Breast epithelium (tissue), 3 donors: ENCODE results near the gene RPL18.

ENCODE experiments used
- POLR2A ChIP-seq: fragments of 450-650 bp; IDR thresholded peaks from one replicate; pipeline ENCODE4 v1.6.1; 2016; ENCODE audit warnings: antibody characterized with exemption, mild to moderate bottlenecking, moderate library complexity
- POLR2AphosphoS5 ChIP-seq, 3 donors: sonication (generic); formaldehyde crosslinking; IDR thresholded peaks; one replicate each; pipeline ENCODE4 v1.6.1; 2017; ENCODE audit warnings: antibody characterized with exemption in 3 of 3
- TF ChIP-seq, protein P1 (sequence below), 3 donors: fragments of 450-650 bp; IDR thresholded peaks; one replicate each; pipeline ENCODE4 v1.5.1; 2016 to 2017; ENCODE audit warnings: antibody characterized with exemption in 3 of 3, mild to moderate bottlenecking in 3 of 3, moderate library complexity in 3 of 3

DNA sequence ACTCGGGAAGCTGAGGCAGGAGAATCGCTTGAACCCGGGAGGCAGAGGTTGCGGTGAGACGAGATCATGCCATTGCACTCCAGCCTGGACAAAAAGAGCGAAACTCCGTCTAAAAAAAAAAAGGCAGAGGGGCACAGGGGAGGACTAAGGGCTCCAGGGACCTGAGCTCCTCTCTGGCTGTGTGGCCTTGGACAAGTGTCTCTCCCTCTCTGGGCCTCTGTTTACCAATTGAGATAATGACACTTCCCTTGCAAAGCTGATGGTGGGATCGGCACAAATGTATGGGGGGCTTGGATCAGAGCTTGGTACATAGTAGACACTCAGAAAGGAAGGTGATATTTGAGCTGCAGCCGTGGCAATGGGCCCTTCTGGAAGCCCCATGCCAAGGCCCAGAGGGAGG is 23.8 kb downstream of the RPL18 start:
- TF ChIP-seq, protein P1, sequence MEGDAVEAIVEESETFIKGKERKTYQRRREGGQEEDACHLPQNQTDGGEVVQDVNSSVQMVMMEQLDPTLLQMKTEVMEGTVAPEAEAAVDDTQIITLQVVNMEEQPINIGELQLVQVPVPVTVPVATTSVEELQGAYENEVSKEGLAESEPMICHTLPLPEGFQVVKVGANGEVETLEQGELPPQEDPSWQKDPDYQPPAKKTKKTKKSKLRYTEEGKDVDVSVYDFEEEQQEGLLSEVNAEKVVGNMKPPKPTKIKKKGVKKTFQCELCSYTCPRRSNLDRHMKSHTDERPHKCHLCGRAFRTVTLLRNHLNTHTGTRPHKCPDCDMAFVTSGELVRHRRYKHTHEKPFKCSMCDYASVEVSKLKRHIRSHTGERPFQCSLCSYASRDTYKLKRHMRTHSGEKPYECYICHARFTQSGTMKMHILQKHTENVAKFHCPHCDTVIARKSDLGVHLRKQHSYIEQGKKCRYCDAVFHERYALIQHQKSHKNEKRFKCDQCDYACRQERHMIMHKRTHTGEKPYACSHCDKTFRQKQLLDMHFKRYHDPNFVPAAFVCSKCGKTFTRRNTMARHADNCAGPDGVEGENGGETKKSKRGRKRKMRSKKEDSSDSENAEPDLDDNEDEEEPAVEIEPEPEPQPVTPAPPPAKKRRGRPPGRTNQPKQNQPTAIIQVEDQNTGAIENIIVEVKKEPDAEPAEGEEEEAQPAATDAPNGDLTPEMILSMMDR (IDR thresholded peaks at IDR 0.05), result no peak
- TF ChIP-seq POLR2A (no peak), POLR2AphosphoS5 (IDR thresholded peaks at IDR 0.05) (no peak)
